Smooth muscle cell (in vitro differentiated cells): ENCODE data around the gene GNL1. TPM values are rescaled to one million over a fixed set of nuclear protein-coding genes. Genes with fewer than 3 reads are reported as not detected.

Experiments
- DNase-seq: peaks from one replicate; lab custom pipeline; 2025; ENCODE audit not compliant: unreplicated experiment; lab: John Stamatoyannopoulos, UW
- H2AFZ ChIP-seq: fragments of 200-600 bp; sonication (generic); 2 replicates; pipeline ENCODE4 v1.6.0; 2016; ENCODE audit warnings: antibody characterized with exemption, low read depth, mild to moderate bottlenecking
- H3F3A ChIP-seq: fragments of 200-600 bp; sonication (generic); 2 replicates; pipeline ENCODE4 v1.6.0; 2017; ENCODE audit warnings: antibody characterized with exemption, low read depth
- H3K27ac ChIP-seq: fragments of 200-600 bp; sonication (generic); 2 replicates; pipeline ENCODE4 v1.5.1; 2016; ENCODE audit warnings: low read depth, mild to moderate bottlenecking
- H3K27me3 ChIP-seq: fragments of 200-600 bp; sonication (generic); 2 replicates; pipeline ENCODE4 v1.6.1; 2016; ENCODE audit warnings: low read depth, mild to moderate bottlenecking
- H3K36me3 ChIP-seq: fragments of 200-600 bp; sonication (generic); 2 replicates; pipeline ENCODE4 v1.5.1; 2016; ENCODE audit warnings: low read depth
- H3K4me1 ChIP-seq: fragments of 200-600 bp; sonication (generic); 2 replicates; pipeline ENCODE4 v1.5.1; 2016; ENCODE audit warnings: low read depth
- H3K4me2 ChIP-seq: fragments of 200-600 bp; sonication (generic); 2 replicates; pipeline ENCODE4 v1.6.0; 2016; ENCODE audit warnings: mild to moderate bottlenecking
- H3K4me3 ChIP-seq: fragments of 200-600 bp; sonication (generic); 2 replicates; pipeline ENCODE4 v1.5.1; 2016; ENCODE audit warnings: mild to moderate bottlenecking
- H3K79me2 ChIP-seq: fragments of 200-600 bp; sonication (generic); 2 replicates; pipeline ENCODE4 v1.6.0; 2016; ENCODE audit warnings: low read depth, mild to moderate bottlenecking
- H3K9ac ChIP-seq: fragments of 200-600 bp; sonication (generic); 2 replicates; pipeline ENCODE4 v1.6.0; 2016; ENCODE audit warnings: low read depth
- H3K9me3 ChIP-seq: fragments of 200-600 bp; sonication (generic); replicated peaks from 2 replicates; pipeline ENCODE4 v1.5.1; 2016; ENCODE audit warnings: low read depth
- H4K20me1 ChIP-seq: fragments of 200-600 bp; sonication (generic); 2 replicates; pipeline ENCODE4 v1.6.0; 2016; ENCODE audit warnings: low read depth
- WGBS: methylation state at CpG from one replicate; pipeline ENCODE4 v1.1.7; 2016; ENCODE audit warnings: low lambda C conversion rate; 5-methylcytosine and 5-hydroxymethylcytosine counted together
- polyA plus RNA-seq: library from polyadenylated mRNA; unstranded; fragments of >200 nt; fragmentation: Nextera tagmentation; extraction: Ambion mirVana; gene quantifications from 2 replicates; pipeline ENCODE4 v1.2.1, GENCODE V29; 2016
- total RNA-seq: library from RNA; depleted of rRNA; stranded (reverse); fragments of >200 nt; gene quantifications from 2 replicates; pipeline ENCODE4 v1.2.3, GENCODE V29; 2014
- TF ChIP-seq, protein P1 (sequence below): fragments of 200-600 bp; sonication (generic); IDR thresholded peaks from 2 replicates; pipeline ENCODE4 v1.5.1; 2017; ENCODE audit warnings: borderline replicate concordance, mild to moderate bottlenecking, antibody characterized with exemption; ENCODE audit not compliant: insufficient read depth, poor library complexity, severe bottlenecking

The GNL1 gene
- total and polyA plus RNA-seq, 2 experiments from 2014 or later: 16.5 to 104 TPM

GRCh38 chr6:30591008-30591407 is 34.7 kb upstream of the GNL1 start:
- peaks cover 7% of the 10 kb centered on the region for H4K20me1 ChIP-seq
- no peaks in the 10 kb centered on the region for H3K79me2 ChIP-seq
- no peak for DNase-seq
- H3F3A ChIP-seq: peaks cover 32% of the 10 kb centered on the region
- no peak overlapping the region for H3K9ac ChIP-seq
- H3K4me1 ChIP-seq: no peaks in the 10 kb centered on the region
- H3K27ac ChIP-seq: peak overlapping the region; percentile 27
- no peak overlapping the region for H2AFZ ChIP-seq
- peaks cover 6% of the 10 kb centered on the region for H3K36me3 ChIP-seq
- TF ChIP-seq, protein P1, sequence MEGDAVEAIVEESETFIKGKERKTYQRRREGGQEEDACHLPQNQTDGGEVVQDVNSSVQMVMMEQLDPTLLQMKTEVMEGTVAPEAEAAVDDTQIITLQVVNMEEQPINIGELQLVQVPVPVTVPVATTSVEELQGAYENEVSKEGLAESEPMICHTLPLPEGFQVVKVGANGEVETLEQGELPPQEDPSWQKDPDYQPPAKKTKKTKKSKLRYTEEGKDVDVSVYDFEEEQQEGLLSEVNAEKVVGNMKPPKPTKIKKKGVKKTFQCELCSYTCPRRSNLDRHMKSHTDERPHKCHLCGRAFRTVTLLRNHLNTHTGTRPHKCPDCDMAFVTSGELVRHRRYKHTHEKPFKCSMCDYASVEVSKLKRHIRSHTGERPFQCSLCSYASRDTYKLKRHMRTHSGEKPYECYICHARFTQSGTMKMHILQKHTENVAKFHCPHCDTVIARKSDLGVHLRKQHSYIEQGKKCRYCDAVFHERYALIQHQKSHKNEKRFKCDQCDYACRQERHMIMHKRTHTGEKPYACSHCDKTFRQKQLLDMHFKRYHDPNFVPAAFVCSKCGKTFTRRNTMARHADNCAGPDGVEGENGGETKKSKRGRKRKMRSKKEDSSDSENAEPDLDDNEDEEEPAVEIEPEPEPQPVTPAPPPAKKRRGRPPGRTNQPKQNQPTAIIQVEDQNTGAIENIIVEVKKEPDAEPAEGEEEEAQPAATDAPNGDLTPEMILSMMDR: no peak
- H3K4me2 ChIP-seq: no peak overlapping the region
- no peak overlapping the region for H3K4me3 ChIP-seq
- no peaks in the 10 kb centered on the region for H3K27me3 ChIP-seq
- 65% methylated on average over 1 of the region's 1 CpG for WGBS
- no peaks in the 10 kb centered on the region for H3K9me3 ChIP-seq

- Histone ChIP-seq H3K9me3 (no peaks in the 10 kb centered on the region), H3K79me2 (no peaks in the 10 kb centered on the region), H3K4me3 (no peak overlapping the region), H2AFZ (no peak overlapping the region), H4K20me1 (peaks cover 7% of the 10 kb centered on the region), H3K9ac (no peak overlapping the region), H3K4me1 (no peaks in the 10 kb centered on the region), H3K27ac (peak overlapping the region; percentile 27), H3K4me2 (no peak overlapping the region), H3F3A (peaks cover 32% of the 10 kb centered on the region), H3K27me3 (no peaks in the 10 kb centered on the region), H3K36me3 (peaks cover 6% of the 10 kb centered on the region)
- WGBS: 89% methylated on average over 8 of the region's 8 CpGs
- TF ChIP-seq, protein P1: no peak
- no peak for DNase-seq
Observed at GRCh38 chr6:30590509-30590908, 34.2 kb upstream of the GNL1 start.

DNA sequence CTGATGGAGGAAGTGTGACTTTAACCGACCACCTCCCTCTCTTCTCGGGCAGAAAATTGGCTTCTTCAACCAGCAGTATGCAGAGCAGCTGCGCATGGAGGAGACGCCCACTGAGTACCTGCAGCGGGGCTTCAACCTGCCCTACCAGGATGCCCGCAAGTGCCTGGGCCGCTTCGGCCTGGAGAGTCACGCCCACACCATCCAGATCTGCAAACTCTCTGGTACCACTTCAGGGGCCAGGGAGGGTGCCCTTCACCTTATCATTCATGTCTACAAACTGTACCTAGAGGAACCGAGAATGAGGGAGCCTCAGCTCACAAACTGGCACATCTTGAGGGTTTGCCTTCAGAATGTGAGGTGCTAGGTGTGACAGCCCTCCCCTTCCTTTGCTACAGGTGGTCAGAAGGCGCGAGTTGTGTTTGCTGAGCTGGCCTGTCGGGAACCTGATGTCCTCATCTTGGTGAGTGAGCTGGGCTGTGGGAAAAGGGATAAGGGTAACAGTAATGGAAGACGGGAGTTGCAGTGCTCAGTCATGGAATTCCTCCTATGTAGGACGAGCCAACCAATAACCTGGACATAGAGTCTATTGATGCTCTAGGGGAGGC is 33.6 kb upstream of the GNL1 start:
- Histone ChIP-seq H3K4me2 (no peak overlapping the region), H3K9ac (no peak overlapping the region), H3F3A (peaks cover 27% of the 10 kb centered on the region), H2AFZ (no peak overlapping the region), H3K36me3 (peaks cover 6% of the 10 kb centered on the region), H3K4me3 (no peak overlapping the region), H4K20me1 (peaks cover 7% of the 10 kb centered on the region), H3K27me3 (no peaks in the 10 kb centered on the region), H3K4me1 (no peaks in the 10 kb centered on the region), H3K9me3 (no peaks in the 10 kb centered on the region), H3K27ac (peak overlapping the region; percentile 27), H3K79me2 (no peaks in the 10 kb centered on the region)
- no peak for DNase-seq
- TF ChIP-seq, protein P1: no peak
- WGBS: 99% methylated on average over 15 of the region's 15 CpGs

- H3K4me1 ChIP-seq: no peaks in the 10 kb centered on the region
- TF ChIP-seq, protein P1: no peak
- H3K27ac ChIP-seq: no peak overlapping the region
- H3K4me3 ChIP-seq: no peak overlapping the region
- no peak overlapping the region for H3K4me2 ChIP-seq
- no peak for DNase-seq
- H4K20me1 ChIP-seq: no peaks in the 10 kb centered on the region
- H2AFZ ChIP-seq: no peak overlapping the region
- H3F3A ChIP-seq: no peaks in the 10 kb centered on the region
- H3K27me3 ChIP-seq: no peaks in the 10 kb centered on the region
- H3K9ac ChIP-seq: no peak overlapping the region
- H3K79me2 ChIP-seq: no peaks in the 10 kb centered on the region
- WGBS: 95% methylated on average over 5 of the region's 5 CpGs
- H3K9me3 ChIP-seq: no peaks in the 10 kb centered on the region
- H3K36me3 ChIP-seq: peaks cover 14% of the 10 kb centered on the region
Observed at GRCh38 chr6:30583921-30584320, 27.6 kb upstream of the GNL1 start.
